Keratinocyte (primary cell): Measurements from ENCODE around the gene A3GALT2. TPM values are rescaled to one million over a fixed set of nuclear protein-coding genes. Genes with fewer than 3 reads are reported as not detected.

Source experiments
- DNase-seq: peaks from one replicate; pipeline ENCODE4 v3.0.0-alpha.2; 2011; ENCODE audit warnings: low read depth, missing footprints, low spot score
- FAIRE-seq: peaks from 2 replicates; lab custom pipeline; 2011; peaks lifted over from hg19 to GRCh38; lab: Jason Lieb, UNC
- H2AFZ ChIP-seq: 2 replicates; pipeline ENCODE4 v1.6.0; 2012; ENCODE audit warnings: low read length, control low read depth, inconsistent platforms; ENCODE audit not compliant: control insufficient read depth
- H3K27ac ChIP-seq: 2 replicates; pipeline ENCODE4 v1.5.1; 2011; ENCODE audit warnings: low read length; ENCODE audit not compliant: control insufficient read depth, insufficient read depth
- H3K27me3 ChIP-seq: 3 replicates; pipeline ENCODE4 v1.6.0; 2011; ENCODE audit warnings: low read length; ENCODE audit not compliant: control insufficient read depth, insufficient read depth; ENCODE audit errors: extremely low read depth
- H3K36me3 ChIP-seq, 2 experiments: 2 replicates in 1 of 2; 3 replicates in 1 of 2; pipeline ENCODE4 v1.5.1; 2011; ENCODE audit warnings: low read length in 2 of 2, mild to moderate bottlenecking in 1 of 2; ENCODE audit not compliant: control insufficient read depth in 2 of 2, insufficient read depth in 2 of 2; ENCODE audit errors: extremely low read depth in 1 of 2
- H3K4me1 ChIP-seq: 3 replicates; pipeline ENCODE4 v1.5.1; 2011; ENCODE audit warnings: low read length; ENCODE audit not compliant: control insufficient read depth, insufficient read depth; ENCODE audit errors: extremely low read depth
- H3K4me2 ChIP-seq: 3 replicates; pipeline ENCODE4 v1.6.0; 2011; ENCODE audit warnings: low read depth, low read length; ENCODE audit not compliant: control insufficient read depth, insufficient read depth; ENCODE audit errors: extremely low read depth
- H3K4me3 ChIP-seq, 3 experiments: fragments of 200-600 bp in 1 of 3; sonication (generic) in 1 of 3; 2 replicates in 2 of 3; 3 replicates in 1 of 3; pipeline ENCODE4 v1.5.1; 2011 to 2016; ENCODE audit warnings: low read length in 3 of 3, mild to moderate bottlenecking in 3 of 3, control low read depth in 2 of 3, inconsistent platforms in 1 of 3, low read depth in 1 of 3, mixed read lengths in 1 of 3, mixed run types in 1 of 3, moderate library complexity in 1 of 3; ENCODE audit not compliant: control insufficient read depth in 2 of 3, insufficient read depth in 2 of 3; ENCODE audit errors: extremely low read depth in 1 of 3
- H3K79me2 ChIP-seq: 2 replicates; pipeline ENCODE4 v1.6.0; 2012; ENCODE audit warnings: low read length; ENCODE audit not compliant: control insufficient read depth, insufficient read depth
- H3K9ac ChIP-seq: 3 replicates; pipeline ENCODE4 v1.6.0; 2011; ENCODE audit warnings: low read length; ENCODE audit not compliant: control insufficient read depth, insufficient read depth; ENCODE audit errors: extremely low read depth
- H3K9me1 ChIP-seq: 3 replicates; pipeline ENCODE4 v1.6.0; 2011; ENCODE audit warnings: low read length; ENCODE audit not compliant: control insufficient read depth, insufficient read depth; ENCODE audit errors: extremely low read depth
- H3K9me3 ChIP-seq: 2 replicates; pipeline ENCODE4 v1.5.1; 2012; ENCODE audit warnings: low read depth, low read length; ENCODE audit not compliant: control insufficient read depth
- H4K20me1 ChIP-seq: 3 replicates; pipeline ENCODE4 v1.6.0; 2011; ENCODE audit warnings: low read length; ENCODE audit not compliant: control insufficient read depth, insufficient read depth; ENCODE audit errors: extremely low read depth
- EZH2 ChIP-seq: IDR thresholded peaks from one replicate; pipeline ENCODE4 v1.6.1; 2012; ENCODE audit warnings: inconsistent platforms, mild to moderate bottlenecking, low read length, moderate library complexity
- dilution Hi-C: fragments of 300-500 bp; cut with MboI; formaldehyde crosslinking; loops from one replicate; pipeline ENCODE4 v1.7.0; 2020; ENCODE audit warnings: low sequenced_read_pairs; ENCODE audit not compliant: extremely low pct_ligation_motif_present
- polyA plus RNA-seq, 5 experiments: library from polyadenylated mRNA; depleted of rRNA in 3 of 5; stranded (reverse) in 3 of 5; stranded (forward) in 1 of 5; unstranded in 1 of 5; fragments of >200 nt; gene quantifications; 1 replicate in 1 of 5; 2 replicates in 3 of 5; 3 replicates in 1 of 5; pipeline versions ENCODE4 v1.2.1 to v1.2.3, GENCODE V29; 2011 to 2012; ENCODE audit warnings: missing spikeins in 2 of 5, low read depth in 1 of 5, low replicate concordance in 1 of 5
- TF ChIP-seq, protein P1 (sequence below), 3 experiments: IDR thresholded peaks in 1 of 3; conservative IDR thresholded peaks in 1 of 3; optimal IDR thresholded peaks in 1 of 3; 2 replicates in 2 of 3; 3 replicates in 1 of 3; pipeline versions ENCODE3 to v1.5.1; 2011; ENCODE audit warnings: low read length in 3 of 3, mild to moderate bottlenecking in 3 of 3, moderate library complexity in 2 of 3, control low read depth in 1 of 3, inconsistent platforms in 1 of 3; ENCODE audit not compliant: insufficient read depth in 2 of 3; ENCODE audit errors: extremely low read depth in 1 of 3

A3GALT2 gene
- polyA plus RNA-seq, 1 donor (not counting 4 experiments of a cell fraction or from before 2014, with no cell fraction given), result not detected

DNA sequence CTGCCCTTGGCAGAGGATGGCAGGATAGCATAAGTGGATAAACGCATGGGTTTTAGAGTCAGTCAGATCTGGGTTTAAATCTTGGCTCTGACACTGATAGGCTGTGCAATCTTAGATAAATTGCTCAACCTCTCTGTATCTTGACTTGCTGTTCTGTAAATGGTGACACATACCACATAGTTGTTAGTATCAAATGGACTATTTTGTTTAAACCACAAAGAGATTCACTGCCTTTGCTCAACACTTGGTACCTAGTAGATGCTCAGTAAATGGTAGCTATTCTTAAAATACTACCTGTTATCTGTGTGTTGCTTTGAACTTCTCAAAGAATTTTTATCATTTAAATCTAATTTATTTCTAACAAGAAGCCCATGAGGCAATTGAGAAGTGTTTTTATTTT lies 39.5 kb upstream of the A3GALT2 start:
- Histone ChIP-seq H3K36me3 (peaks cover 7 to 33% of the 10 kb centered on the region in 2 experiments), H3K27me3 (no peaks in the 10 kb centered on the region), H3K4me3 (no peak overlapping the region), H3K9me3 (no peaks in the 10 kb centered on the region), H3K4me1 (peaks cover 21% of the 10 kb centered on the region), H2AFZ (no peak overlapping the region), H3K9me1 (peaks cover 3% of the 10 kb centered on the region), H3K9ac (no peak overlapping the region), H4K20me1 (peaks cover 3% of the 10 kb centered on the region), H3K4me2 (no peak overlapping the region), H3K27ac (no peak overlapping the region), H3K79me2 (no peaks in the 10 kb centered on the region)
- FAIRE-seq (peak; percentile 51), DNase-seq (no peak)
- no peak for TF ChIP-seq EZH2
- dilution Hi-C loops, result no loop called here

DNA sequence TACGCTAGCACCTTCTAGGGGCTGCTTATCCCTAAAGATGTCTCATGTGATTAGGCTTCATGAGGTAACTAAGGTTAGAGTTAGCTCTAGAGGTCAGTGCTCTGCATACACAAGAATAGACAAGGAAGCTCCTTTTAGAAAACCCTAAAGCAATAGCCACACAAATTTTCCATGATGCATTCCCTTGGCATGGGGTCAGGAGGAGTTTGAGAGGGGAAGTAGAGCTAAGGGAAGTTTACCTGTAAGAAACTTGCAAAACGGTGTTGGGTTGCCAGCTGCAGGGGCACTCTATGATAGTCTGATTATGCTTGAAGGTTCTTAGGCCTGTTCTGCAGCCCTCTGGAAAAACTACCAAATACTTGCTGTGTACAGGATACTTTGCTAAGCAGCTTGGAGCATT lies 39.0 kb upstream of the A3GALT2 start:
- FAIRE-seq (peak; percentile 20), DNase-seq (no peak)
- H4K20me1 ChIP-seq, result peaks cover 3% of the 10 kb centered on the region
- H3K4me2 ChIP-seq, result no peak overlapping the region
- dilution Hi-C loops, result no loop called here
- no peak overlapping the region for H3K9ac ChIP-seq
- peaks cover 3% of the 10 kb centered on the region for H3K9me1 ChIP-seq
- H3K9me3 ChIP-seq, result no peaks in the 10 kb centered on the region
- H3K27me3 ChIP-seq, result no peaks in the 10 kb centered on the region
- no peak overlapping the region for H3K4me3 ChIP-seq
- peaks cover 20% of the 10 kb centered on the region for H3K4me1 ChIP-seq
- H3K27ac ChIP-seq, result no peak overlapping the region
- no peak overlapping the region for H2AFZ ChIP-seq
- H3K79me2 ChIP-seq, result no peaks in the 10 kb centered on the region
- no peak for TF ChIP-seq EZH2
- TF ChIP-seq, protein P1, sequence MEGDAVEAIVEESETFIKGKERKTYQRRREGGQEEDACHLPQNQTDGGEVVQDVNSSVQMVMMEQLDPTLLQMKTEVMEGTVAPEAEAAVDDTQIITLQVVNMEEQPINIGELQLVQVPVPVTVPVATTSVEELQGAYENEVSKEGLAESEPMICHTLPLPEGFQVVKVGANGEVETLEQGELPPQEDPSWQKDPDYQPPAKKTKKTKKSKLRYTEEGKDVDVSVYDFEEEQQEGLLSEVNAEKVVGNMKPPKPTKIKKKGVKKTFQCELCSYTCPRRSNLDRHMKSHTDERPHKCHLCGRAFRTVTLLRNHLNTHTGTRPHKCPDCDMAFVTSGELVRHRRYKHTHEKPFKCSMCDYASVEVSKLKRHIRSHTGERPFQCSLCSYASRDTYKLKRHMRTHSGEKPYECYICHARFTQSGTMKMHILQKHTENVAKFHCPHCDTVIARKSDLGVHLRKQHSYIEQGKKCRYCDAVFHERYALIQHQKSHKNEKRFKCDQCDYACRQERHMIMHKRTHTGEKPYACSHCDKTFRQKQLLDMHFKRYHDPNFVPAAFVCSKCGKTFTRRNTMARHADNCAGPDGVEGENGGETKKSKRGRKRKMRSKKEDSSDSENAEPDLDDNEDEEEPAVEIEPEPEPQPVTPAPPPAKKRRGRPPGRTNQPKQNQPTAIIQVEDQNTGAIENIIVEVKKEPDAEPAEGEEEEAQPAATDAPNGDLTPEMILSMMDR (optimal IDR thresholded peaks at IDR 0.05 in 1 of 3, IDR thresholded peaks at IDR 0.05 in 1 of 3, conservative IDR thresholded peaks at IDR 0.05 in 1 of 3; ENCODE audit: extremely low read depth in 1 of 3, insufficient read depth in 2 of 3, low read length in 3 of 3), result no peak
- H3K36me3 ChIP-seq, result peaks cover 6 to 33% of the 10 kb centered on the region in 2 experiments
